ENCODE data around the gene IL1RAP. TPM values are rescaled to one million over a fixed set of nuclear protein-coding genes. Genes with fewer than 3 reads are reported as not detected.

IL1RAP gene
- total and polyA plus RNA-seq, 12 donors: 2.1 to 11.9 (median 7.6) TPM

DNA sequence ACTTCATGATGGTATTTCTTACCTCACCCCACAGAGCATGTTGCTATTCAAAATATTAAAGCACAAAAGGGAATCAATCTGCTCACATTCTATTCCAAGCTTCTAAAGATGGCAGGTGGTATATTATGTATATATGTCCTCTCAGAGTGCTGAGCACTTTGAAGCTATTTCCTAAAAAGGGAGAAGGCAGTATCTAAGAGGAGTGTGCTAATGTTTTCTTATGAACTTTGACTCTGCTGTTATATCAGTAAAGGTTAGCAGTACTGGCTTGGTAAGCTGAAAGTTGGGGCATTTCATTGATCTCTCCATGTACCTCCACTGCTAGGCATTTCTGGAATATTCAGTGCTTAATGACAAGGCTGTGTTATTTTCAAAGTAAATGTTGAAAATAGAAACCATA, 43.4 kb downstream of the IL1RAP start:
- intact Hi-C loops (cut with DNase I): no loop called here
- Histone ChIP-seq H3K9me3 (peaks cover 0 to 24% (median 0%) of the 10 kb centered on the region in 11 donors), H3K27ac (no peak overlapping the region), H3K27me3 (no peaks in the 10 kb centered on the region), H3K4me3 (no peak overlapping the region), H3K36me3 (peaks cover 0 to 11% (median 0%) of the 10 kb centered on the region in 9 donors), H3K4me1 (peaks cover 0 to 13% (median 0%) of the 10 kb centered on the region in 9 donors)
- TF ChIP-seq, protein P1, sequence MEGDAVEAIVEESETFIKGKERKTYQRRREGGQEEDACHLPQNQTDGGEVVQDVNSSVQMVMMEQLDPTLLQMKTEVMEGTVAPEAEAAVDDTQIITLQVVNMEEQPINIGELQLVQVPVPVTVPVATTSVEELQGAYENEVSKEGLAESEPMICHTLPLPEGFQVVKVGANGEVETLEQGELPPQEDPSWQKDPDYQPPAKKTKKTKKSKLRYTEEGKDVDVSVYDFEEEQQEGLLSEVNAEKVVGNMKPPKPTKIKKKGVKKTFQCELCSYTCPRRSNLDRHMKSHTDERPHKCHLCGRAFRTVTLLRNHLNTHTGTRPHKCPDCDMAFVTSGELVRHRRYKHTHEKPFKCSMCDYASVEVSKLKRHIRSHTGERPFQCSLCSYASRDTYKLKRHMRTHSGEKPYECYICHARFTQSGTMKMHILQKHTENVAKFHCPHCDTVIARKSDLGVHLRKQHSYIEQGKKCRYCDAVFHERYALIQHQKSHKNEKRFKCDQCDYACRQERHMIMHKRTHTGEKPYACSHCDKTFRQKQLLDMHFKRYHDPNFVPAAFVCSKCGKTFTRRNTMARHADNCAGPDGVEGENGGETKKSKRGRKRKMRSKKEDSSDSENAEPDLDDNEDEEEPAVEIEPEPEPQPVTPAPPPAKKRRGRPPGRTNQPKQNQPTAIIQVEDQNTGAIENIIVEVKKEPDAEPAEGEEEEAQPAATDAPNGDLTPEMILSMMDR (IDR thresholded peaks at IDR 0.05): no peak
- DNase-seq (no peak), ATAC-seq (no peak)

DNA sequence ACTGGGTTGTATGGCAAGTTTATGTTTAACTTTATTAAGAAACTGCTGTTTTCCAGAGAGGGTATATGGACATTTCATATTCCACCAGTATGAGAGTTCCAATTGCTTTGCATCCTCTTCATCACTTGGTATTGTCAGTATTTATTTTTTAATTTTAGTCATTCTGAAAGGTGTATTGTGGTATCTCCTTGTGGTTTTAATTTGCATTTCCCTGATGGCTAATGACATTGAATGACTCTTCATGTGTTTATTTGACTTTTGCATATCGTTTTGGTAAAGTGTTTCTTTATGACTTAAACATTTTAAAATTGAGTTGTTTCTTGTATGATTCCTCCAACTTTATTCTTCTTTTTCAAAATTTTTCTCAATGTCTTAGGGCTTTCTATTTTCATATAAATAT, 44.4 kb downstream of the IL1RAP start:
- 89 to 90% methylated on average over 1 of the region's 1 CpG for WGBS, 2 donors
- no peak for ATAC-seq

DNA sequence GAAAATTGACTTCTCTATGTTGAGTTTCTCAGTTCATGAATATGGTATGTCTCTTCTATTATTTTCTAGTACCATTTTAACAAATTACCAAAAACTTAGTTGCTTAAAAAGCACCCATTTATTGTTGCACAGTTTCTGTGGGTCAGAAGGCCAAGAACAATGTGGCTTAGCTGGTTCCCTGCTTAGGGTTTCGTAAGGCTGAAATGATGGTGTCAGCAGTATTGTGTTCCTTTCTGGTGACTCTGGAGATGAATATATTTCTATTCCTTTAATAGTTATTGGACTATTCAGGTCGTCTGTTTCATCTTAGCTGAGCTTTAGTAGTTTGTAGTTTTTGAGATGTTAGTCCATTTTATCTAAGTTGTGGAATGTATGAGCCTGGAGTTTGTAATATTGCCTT, 44.9 kb downstream of the IL1RAP start:
- peaks cover 0 to 16% (median 0%) of the 10 kb centered on the region in 11 donors for H3K9me3 ChIP-seq
- no peak for ATAC-seq

More for the DNA sequence above, 44.4 kb downstream of the IL1RAP start:
- H3K27me3 ChIP-seq: no peaks in the 10 kb centered on the region
- H3K27ac ChIP-seq: no peak overlapping the region
- TF ChIP-seq, protein P1 (IDR thresholded peaks at IDR 0.05): no peak
- H3K4me1 ChIP-seq: peaks cover 0 to 13% (median 0%) of the 10 kb centered on the region in 9 donors
- DNase-seq: no peak
- peaks cover 0 to 11% (median 0%) of the 10 kb centered on the region in 9 donors for H3K36me3 ChIP-seq
- H3K9me3 ChIP-seq: peaks cover 0 to 16% (median 0%) of the 10 kb centered on the region in 11 donors
- intact Hi-C loops (cut with DNase I): no loop called here
- H3K4me3 ChIP-seq: no peak overlapping the region

DNA sequence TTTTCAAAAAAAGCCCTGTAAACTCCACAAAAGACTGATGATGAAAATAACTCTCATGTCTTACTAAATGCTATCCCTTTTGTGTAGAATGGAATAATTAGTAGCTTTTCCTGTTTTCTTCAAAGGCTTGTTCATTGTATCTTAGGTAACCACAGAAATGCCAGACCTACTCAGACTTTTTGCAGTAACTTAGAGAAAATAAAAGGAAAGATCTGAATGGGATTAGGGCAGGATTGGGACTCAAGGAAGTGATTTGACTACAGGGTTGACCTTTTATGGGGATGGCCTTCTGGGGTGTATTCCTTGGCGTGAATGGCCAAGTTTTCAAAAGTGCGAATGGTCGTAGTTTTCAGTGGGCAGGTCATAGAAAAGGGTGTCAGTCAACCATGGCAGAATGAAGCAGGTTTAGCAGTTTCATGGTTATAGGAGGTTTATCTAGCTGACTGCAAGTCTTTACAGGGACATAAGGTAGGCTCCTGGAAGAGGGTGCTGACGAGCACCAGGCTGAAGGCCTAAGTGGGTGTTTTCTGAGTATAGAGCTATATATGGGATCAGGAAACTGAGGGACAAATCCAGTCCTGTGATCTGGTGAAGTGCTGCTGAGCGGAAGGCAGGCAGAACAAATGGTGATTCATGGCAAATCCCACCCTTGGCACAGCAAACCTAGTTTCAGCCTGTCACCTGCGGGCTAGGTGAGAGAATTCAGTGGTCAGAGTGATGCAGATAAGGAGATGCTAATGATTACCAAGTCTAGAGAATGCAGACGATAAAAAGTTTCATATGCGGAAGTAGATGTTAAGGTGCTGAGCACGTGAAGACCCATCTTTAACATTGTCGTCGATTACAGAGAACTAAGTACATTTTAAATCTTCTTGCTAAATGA, 46.4 kb downstream of the IL1RAP start:
- Histone ChIP-seq H3K4me3 (no peak overlapping the region), H3K36me3 (peaks cover 0 to 11% (median 0%) of the 10 kb centered on the region in 9 donors), H3K27me3 (no peaks in the 10 kb centered on the region), H3K4me1 (peaks cover 0 to 12% (median 0%) of the 10 kb centered on the region in 9 donors), H3K27ac (no peak overlapping the region), H3K9me3 (peaks cover 0 to 16% (median 0%) of the 10 kb centered on the region in 11 donors)
- no peak for ATAC-seq
- 95 to 96% methylated on average over 11 of the region's 11 CpGs for WGBS, 2 donors
- intact Hi-C loops (cut with DNase I): no loop called here
- TF ChIP-seq, protein P1 (IDR thresholded peaks at IDR 0.05): no peak
- DNase-seq: no peak

More for the DNA sequence above, 44.9 kb downstream of the IL1RAP start:
- Histone ChIP-seq H3K27me3 (no peaks in the 10 kb centered on the region), H3K27ac (no peak overlapping the region), H3K36me3 (peaks cover 0 to 11% (median 0%) of the 10 kb centered on the region in 9 donors), H3K4me1 (peaks cover 0 to 13% (median 0%) of the 10 kb centered on the region in 9 donors), H3K4me3 (no peak overlapping the region)
- no peak for DNase-seq
- TF ChIP-seq, protein P1 (IDR thresholded peaks at IDR 0.05): no peak
- intact Hi-C loops (cut with DNase I): no loop called here
- 83 to 94% methylated on average over 2 of the region's 2 CpGs for WGBS, 2 donors

Data from heart right ventricle (tissue), 16 donors.